ENCODE measurements around the gene FAM53A.

DNA sequence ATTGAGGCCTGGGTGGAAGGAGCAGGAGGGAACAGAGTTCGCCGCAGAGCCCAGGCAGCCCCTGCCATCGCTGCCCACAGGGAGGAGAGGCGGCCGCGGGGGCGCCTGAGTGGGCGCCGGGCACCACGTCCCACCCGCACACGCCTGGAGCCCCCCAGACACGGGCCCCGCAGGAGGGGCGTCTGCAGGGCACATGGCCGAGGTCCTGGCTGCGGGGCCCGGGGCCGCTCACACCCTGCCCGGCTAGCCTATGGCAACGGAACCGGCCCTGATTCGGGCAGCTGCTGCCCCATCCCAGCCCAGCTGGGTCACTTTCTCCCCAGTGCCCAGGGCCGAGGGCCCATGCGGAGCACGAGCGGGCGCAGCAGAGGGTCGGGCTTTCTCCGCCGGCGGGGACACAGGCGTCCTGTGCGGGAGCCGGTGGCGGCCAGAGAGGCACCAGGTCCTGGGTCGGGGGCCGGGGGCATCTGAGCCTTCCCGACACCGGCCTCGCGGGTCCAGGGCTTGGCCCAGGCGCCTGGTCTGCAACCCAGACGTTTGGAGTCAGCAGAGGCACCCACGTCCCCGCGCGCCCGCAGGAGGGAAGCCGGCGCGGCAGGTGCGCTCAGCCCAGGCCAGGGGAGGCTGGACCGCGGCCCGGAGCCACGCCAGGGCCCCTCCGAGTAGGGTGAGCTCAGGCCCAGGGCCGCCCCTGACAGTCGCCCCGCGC is 91.2 kb downstream of the FAM53A start:
- TF ChIP-seq NRF1 (conservative IDR thresholded peaks at IDR 0.05; ENCODE audit: low read depth, low read length) = no peak
- TF ChIP-seq, protein P1, sequence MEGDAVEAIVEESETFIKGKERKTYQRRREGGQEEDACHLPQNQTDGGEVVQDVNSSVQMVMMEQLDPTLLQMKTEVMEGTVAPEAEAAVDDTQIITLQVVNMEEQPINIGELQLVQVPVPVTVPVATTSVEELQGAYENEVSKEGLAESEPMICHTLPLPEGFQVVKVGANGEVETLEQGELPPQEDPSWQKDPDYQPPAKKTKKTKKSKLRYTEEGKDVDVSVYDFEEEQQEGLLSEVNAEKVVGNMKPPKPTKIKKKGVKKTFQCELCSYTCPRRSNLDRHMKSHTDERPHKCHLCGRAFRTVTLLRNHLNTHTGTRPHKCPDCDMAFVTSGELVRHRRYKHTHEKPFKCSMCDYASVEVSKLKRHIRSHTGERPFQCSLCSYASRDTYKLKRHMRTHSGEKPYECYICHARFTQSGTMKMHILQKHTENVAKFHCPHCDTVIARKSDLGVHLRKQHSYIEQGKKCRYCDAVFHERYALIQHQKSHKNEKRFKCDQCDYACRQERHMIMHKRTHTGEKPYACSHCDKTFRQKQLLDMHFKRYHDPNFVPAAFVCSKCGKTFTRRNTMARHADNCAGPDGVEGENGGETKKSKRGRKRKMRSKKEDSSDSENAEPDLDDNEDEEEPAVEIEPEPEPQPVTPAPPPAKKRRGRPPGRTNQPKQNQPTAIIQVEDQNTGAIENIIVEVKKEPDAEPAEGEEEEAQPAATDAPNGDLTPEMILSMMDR (IDR thresholded peaks at IDR 0.05 in 2 of 3, conservative IDR thresholded peaks at IDR 0.05 in 1 of 3; ENCODE audit: control insufficient read depth in 2 of 3, extremely low read depth in 1 of 3, insufficient read depth in 1 of 3, low read depth in 3 of 3, low read length in 3 of 3) = no peak
- no peak for TF ChIP-seq E2F4 (IDR thresholded peaks at IDR 0.05; ENCODE audit: low read depth, low read length)
- TF ChIP-seq ZNF24 (IDR thresholded peaks at IDR 0.05) = no peak
- TF ChIP-seq CEBPB (IDR thresholded peaks at IDR 0.05; ENCODE audit: borderline replicate concordance in 1 of 2, low read depth in 2 of 2, low read length in 2 of 2) = no peak
- TF ChIP-seq IRF3 (IDR thresholded peaks at IDR 0.05) = no peak
- TF ChIP-seq EP300 (IDR thresholded peaks at IDR 0.05; ENCODE audit: borderline replicate concordance in 1 of 2, control insufficient read depth in 1 of 2, low read depth in 2 of 2, low read length in 2 of 2) = no peak
- no peak for TF ChIP-seq MYB (IDR thresholded peaks at IDR 0.05; ENCODE audit: borderline replicate concordance, low read depth, low read length)
- TF ChIP-seq ZBED1 (IDR thresholded peaks at IDR 0.05; ENCODE audit: borderline replicate concordance) = no peak
- TF ChIP-seq ZNF384 (IDR thresholded peaks at IDR 0.05; ENCODE audit: borderline replicate concordance, low read depth, low read length) = no peak
- TF ChIP-seq SREBF1 (IDR thresholded peaks at IDR 0.05; ENCODE audit: low read length) = no peak
- no peak for TF ChIP-seq NR2C2 (IDR thresholded peaks at IDR 0.05; ENCODE audit: borderline replicate concordance, control insufficient read depth, insufficient read length, low read depth)
- TF ChIP-seq POLR2A (IDR thresholded peaks at IDR 0.05; ENCODE audit: low read depth, low read length) = no peak

Data from GM12878 (cell line).